Mucosa of descending colon (tissue), 3 donors: ENCODE measurements around the gene ZFP90. TPM values are rescaled to one million over a fixed set of nuclear protein-coding genes. Genes with fewer than 3 reads are reported as not detected.

ENCODE experiments used
- ATAC-seq: fragments of 200-7000 bp; cut with Tn5 transposase; one replicate; pipeline ENCODE4 v1.9.1; 2020; ENCODE audit warnings: mild to moderate bottlenecking, moderate library complexity
- DNase-seq, 3 donors: peaks; one replicate each; pipeline ENCODE4 v3.0.0-alpha.2; 2020
- H3K36me3 ChIP-seq: fragments of 200-600 bp; one replicate; pipeline ENCODE4 v1.8.0; 2021; ENCODE audit warnings: low read depth, mild to moderate bottlenecking
- H3K4me1 ChIP-seq: fragments of 200-600 bp; one replicate; pipeline ENCODE4 v1.8.0; 2021; ENCODE audit warnings: low read depth, mild to moderate bottlenecking
- H3K4me3 ChIP-seq: fragments of 200-600 bp; one replicate; pipeline ENCODE4 v1.8.0; 2021; ENCODE audit warnings: mild to moderate bottlenecking
- H3K9me3 ChIP-seq: fragments of 200-600 bp; one replicate; pipeline ENCODE4 v1.8.0; 2021; ENCODE audit warnings: mild to moderate bottlenecking
- intact Hi-C, 2 donors: fragments of 100-400 bp; cut with DNase I in 1 of 2; cut with micrococcal nuclease in 1 of 2; formaldehyde crosslinking; loops; one replicate each; pipeline versions ENCODE4 v1.11.0 to v1.11.1; 2022; cut with DNase I, micrococcal nuclease
- total RNA-seq, 3 donors: library from RNA; stranded (reverse); fragmentation: NEBNext Ultra II Directional in 2 of 3; extraction: Animal tissue kit (Norgen Biotek cat#: 25700) in 2 of 3; gene quantifications; one replicate each; pipeline versions ENCODE4 v1.2.1 to v1.2.4, GENCODE V29; 2021 to 2023
- TF ChIP-seq, protein P1 (sequence below): fragments of 200-600 bp; IDR thresholded peaks from one replicate; pipeline ENCODE4 v1.8.0; 2022; ENCODE audit warnings: antibody characterized with exemption, mild to moderate bottlenecking
- donor health status: DM: no; HTN: no; CAD: no; lungs with moderate emphysema.
- donor health status: DM: no; HTN: no; CAD: no.
- donor health status: DM: no; HTN: yes; CAD: no.

The ZFP90 gene
- total RNA-seq, 3 donors from 2014 or later = 10.2 to 18.1 (median 12.8) TPM

GRCh38 chr16:68596266-68596665, 57.2 kb downstream of the ZFP90 start:
- H3K4me1 ChIP-seq = no peaks in the 10 kb centered on the region
- TF ChIP-seq, protein P1, sequence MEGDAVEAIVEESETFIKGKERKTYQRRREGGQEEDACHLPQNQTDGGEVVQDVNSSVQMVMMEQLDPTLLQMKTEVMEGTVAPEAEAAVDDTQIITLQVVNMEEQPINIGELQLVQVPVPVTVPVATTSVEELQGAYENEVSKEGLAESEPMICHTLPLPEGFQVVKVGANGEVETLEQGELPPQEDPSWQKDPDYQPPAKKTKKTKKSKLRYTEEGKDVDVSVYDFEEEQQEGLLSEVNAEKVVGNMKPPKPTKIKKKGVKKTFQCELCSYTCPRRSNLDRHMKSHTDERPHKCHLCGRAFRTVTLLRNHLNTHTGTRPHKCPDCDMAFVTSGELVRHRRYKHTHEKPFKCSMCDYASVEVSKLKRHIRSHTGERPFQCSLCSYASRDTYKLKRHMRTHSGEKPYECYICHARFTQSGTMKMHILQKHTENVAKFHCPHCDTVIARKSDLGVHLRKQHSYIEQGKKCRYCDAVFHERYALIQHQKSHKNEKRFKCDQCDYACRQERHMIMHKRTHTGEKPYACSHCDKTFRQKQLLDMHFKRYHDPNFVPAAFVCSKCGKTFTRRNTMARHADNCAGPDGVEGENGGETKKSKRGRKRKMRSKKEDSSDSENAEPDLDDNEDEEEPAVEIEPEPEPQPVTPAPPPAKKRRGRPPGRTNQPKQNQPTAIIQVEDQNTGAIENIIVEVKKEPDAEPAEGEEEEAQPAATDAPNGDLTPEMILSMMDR = no peak
- no peak for DNase-seq
- H3K36me3 ChIP-seq = no peaks in the 10 kb centered on the region
- no peak for ATAC-seq
- H3K9me3 ChIP-seq = no peaks in the 10 kb centered on the region
- H3K4me3 ChIP-seq = no peak overlapping the region
- intact Hi-C loops = no loop called here

GRCh38 chr16:68599586-68599985, 60.5 kb downstream of the ZFP90 start:
- intact Hi-C loops = no loop called here

GRCh38 chr16:68605746-68606145, 66.7 kb downstream of the ZFP90 start:
- ATAC-seq (no peak), DNase-seq (no peak)
- TF ChIP-seq, protein P1 = no peak
- H3K4me1 ChIP-seq = no peaks in the 10 kb centered on the region
- intact Hi-C loops = no loop called here
- no peaks in the 10 kb centered on the region for H3K9me3 ChIP-seq
- H3K36me3 ChIP-seq = no peaks in the 10 kb centered on the region
- no peak overlapping the region for H3K4me3 ChIP-seq

More at GRCh38 chr16:68599586-68599985, 60.5 kb downstream of the ZFP90 start:
- no peak for ATAC-seq
- H3K4me3 ChIP-seq = no peak overlapping the region
- TF ChIP-seq, protein P1 = no peak
- no peaks in the 10 kb centered on the region for H3K36me3 ChIP-seq
- H3K9me3 ChIP-seq = no peaks in the 10 kb centered on the region
- H3K4me1 ChIP-seq = no peaks in the 10 kb centered on the region
- DNase-seq = no peak

- no peak for ATAC-seq
- no peak for DNase-seq
Measured at GRCh38 chr16:68607443-68607842, 68.4 kb downstream of the ZFP90 start.

DNA sequence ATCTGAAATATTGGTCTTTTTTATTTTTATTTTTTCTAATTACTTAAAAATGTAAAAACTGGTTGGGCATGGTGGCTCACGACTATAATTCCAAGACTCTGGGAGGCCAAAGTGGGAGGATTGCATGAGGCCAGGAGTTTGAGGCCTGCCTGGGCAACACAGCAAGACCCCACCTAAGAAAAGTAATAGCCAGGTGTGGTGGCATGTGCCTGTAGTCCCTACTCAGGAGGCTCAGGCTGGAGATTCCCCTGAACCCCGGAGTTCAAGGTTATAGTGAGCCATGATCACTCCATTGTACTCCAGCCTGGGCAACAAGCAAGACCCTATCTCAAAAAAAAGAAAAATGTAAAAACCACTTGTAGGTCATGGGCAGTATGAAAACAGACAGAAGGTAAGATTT, 69.2 kb downstream of the ZFP90 start:
- ATAC-seq = no peak
- H3K36me3 ChIP-seq = no peaks in the 10 kb centered on the region
- H3K9me3 ChIP-seq = no peaks in the 10 kb centered on the region
- no peak overlapping the region for H3K4me3 ChIP-seq
- H3K4me1 ChIP-seq = no peaks in the 10 kb centered on the region
- DNase-seq = no peak
- TF ChIP-seq, protein P1 = no peak
- intact Hi-C loops = no loop called here

More at GRCh38 chr16:68607443-68607842, 68.4 kb downstream of the ZFP90 start:
- Histone ChIP-seq H3K4me1 (no peaks in the 10 kb centered on the region), H3K4me3 (no peak overlapping the region), H3K9me3 (no peaks in the 10 kb centered on the region), H3K36me3 (no peaks in the 10 kb centered on the region)
- TF ChIP-seq, protein P1 = no peak
- intact Hi-C loops = no loop called here

DNA sequence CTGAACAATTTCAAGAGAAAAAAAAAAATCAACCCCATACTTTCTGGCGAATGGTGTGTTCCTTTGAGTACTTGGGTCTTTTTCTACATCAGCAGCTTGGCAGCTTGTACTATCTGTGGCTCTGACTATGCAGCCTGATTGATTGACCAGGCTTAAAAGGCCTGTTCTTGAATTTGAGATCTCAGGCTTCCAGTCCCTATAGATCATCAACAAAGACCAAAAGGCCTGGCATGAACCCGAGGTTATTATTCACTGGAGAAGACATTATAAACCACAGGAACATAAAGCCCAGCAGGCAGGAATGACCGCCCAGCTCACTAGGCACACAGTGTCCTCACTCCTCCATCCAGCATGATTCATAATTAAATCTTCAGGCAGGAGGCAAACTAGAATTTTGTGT, 73.9 kb downstream of the ZFP90 start:
- ATAC-seq = no peak
- Histone ChIP-seq H3K4me3 (no peak overlapping the region), H3K9me3 (peaks cover 7% of the 10 kb centered on the region), H3K36me3 (no peaks in the 10 kb centered on the region), H3K4me1 (no peaks in the 10 kb centered on the region)
- no peak for DNase-seq
- TF ChIP-seq, protein P1 = no peak
- intact Hi-C loops = no loop called here
